Measurements from ENCODE around the gene BCAN. TPM values are rescaled to one million over a fixed set of nuclear protein-coding genes. Genes with fewer than 3 reads are reported as not detected.

BCAN gene
- total and polyA plus RNA-seq, 12 donors = 0.11 to 36.3 (median 5.6) TPM; not detected in 2

DNA sequence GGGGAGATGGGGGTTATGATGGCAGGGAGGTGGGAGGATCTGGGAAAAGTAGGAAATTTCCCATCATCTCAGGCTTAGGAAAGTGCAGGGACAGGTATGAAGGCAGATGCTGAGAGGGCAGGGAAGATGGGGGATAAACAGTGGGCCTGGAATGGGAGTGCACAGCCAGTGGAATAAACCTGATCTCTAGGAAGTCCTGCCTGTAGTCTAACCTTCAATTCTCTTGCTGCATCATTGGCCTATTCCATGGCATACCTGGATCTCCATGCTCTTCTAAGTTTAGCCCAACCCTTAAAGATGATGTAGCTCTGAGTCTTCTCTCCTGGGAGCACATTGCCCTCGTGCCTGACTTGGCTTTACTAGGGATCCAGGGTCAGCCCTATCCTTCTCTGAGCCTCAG, 2.7 kb downstream of the BCAN start:
- H3K4me1 ChIP-seq (replicated peaks in 1 of 2) = peaks cover 10 to 11% of the 10 kb centered on the region in 2 donors
- 14 to 67% (median 48%) methylated on average over 1 of the region's 1 CpG for WGBS, 4 donors
- H3K4me3 ChIP-seq = no peak overlapping the region
- H3K27ac ChIP-seq = no peak overlapping the region
- H3K9me3 ChIP-seq (replicated peaks in 1 of 3) = no peaks in the 10 kb centered on the region
- peaks cover 38% of the 10 kb centered on the region for H3K27me3 ChIP-seq
- intact Hi-C loops (cut with DNase I) = no loop called here
- TF ChIP-seq, protein P1, sequence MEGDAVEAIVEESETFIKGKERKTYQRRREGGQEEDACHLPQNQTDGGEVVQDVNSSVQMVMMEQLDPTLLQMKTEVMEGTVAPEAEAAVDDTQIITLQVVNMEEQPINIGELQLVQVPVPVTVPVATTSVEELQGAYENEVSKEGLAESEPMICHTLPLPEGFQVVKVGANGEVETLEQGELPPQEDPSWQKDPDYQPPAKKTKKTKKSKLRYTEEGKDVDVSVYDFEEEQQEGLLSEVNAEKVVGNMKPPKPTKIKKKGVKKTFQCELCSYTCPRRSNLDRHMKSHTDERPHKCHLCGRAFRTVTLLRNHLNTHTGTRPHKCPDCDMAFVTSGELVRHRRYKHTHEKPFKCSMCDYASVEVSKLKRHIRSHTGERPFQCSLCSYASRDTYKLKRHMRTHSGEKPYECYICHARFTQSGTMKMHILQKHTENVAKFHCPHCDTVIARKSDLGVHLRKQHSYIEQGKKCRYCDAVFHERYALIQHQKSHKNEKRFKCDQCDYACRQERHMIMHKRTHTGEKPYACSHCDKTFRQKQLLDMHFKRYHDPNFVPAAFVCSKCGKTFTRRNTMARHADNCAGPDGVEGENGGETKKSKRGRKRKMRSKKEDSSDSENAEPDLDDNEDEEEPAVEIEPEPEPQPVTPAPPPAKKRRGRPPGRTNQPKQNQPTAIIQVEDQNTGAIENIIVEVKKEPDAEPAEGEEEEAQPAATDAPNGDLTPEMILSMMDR (IDR thresholded peaks at IDR 0.05) = no peak
- TF ChIP-seq POLR2A (IDR thresholded peaks at IDR 0.05) = no peak
- DNase-seq = no peak
- H3K36me3 ChIP-seq (replicated peaks in 1 of 2) = no peaks in the 10 kb centered on the region

- no peak overlapping the region for H3K27ac ChIP-seq
- no peaks in the 10 kb centered on the region for H3K36me3 ChIP-seq (replicated peaks in 1 of 2)
- TF ChIP-seq POLR2A (IDR thresholded peaks at IDR 0.05) = no peak
- TF ChIP-seq, protein P1 (IDR thresholded peaks at IDR 0.05) = no peak
- 56 to 73% (median 62%) methylated on average over 3 of the region's 3 CpGs for WGBS, 4 donors
- intact Hi-C loops (cut with DNase I) = no loop called here
- no peak for DNase-seq
- peaks cover 35% of the 10 kb centered on the region for H3K27me3 ChIP-seq
- H3K4me3 ChIP-seq = no peak overlapping the region
- peaks cover 10 to 11% of the 10 kb centered on the region in 2 donors for H3K4me1 ChIP-seq (replicated peaks in 1 of 2)
- no peaks in the 10 kb centered on the region for H3K9me3 ChIP-seq (replicated peaks in 1 of 3)
Measured at GRCh38 chr1:156645056-156645455, 3.1 kb downstream of the BCAN start.

GRCh38 chr1:156645666-156646065, 3.7 kb downstream of the BCAN start:
- H3K4me1 ChIP-seq (replicated peaks in 1 of 2) = peaks cover 10 to 11% of the 10 kb centered on the region in 2 donors
- no peaks in the 10 kb centered on the region for H3K36me3 ChIP-seq (replicated peaks in 1 of 2)
- no peak for TF ChIP-seq POLR2A (IDR thresholded peaks at IDR 0.05)
- TF ChIP-seq, protein P1 (IDR thresholded peaks at IDR 0.05) = no peak
- H3K9me3 ChIP-seq (replicated peaks in 1 of 3) = no peaks in the 10 kb centered on the region
- H3K27me3 ChIP-seq = peaks cover 35% of the 10 kb centered on the region
- intact Hi-C loops (cut with DNase I) = no loop called here
- WGBS, 4 donors = 79 to 94% (median 87%) methylated on average over 1 of the region's 1 CpG
- no peak overlapping the region for H3K4me3 ChIP-seq
- H3K27ac ChIP-seq = no peak overlapping the region
- no peak for DNase-seq

- no peaks in the 10 kb centered on the region for H3K9me3 ChIP-seq (replicated peaks in 1 of 3)
- no peaks in the 10 kb centered on the region for H3K36me3 ChIP-seq (replicated peaks in 1 of 2)
- WGBS, 4 donors = 11 to 23% (median 12%) methylated on average over 7 to 51 of the region's 51 CpGs
- peaks cover 6 to 8% of the 10 kb centered on the region in 2 donors for H3K4me1 ChIP-seq (replicated peaks in 1 of 2)
- DNase-seq = no peak
- intact Hi-C loops (cut with DNase I) = no loop called here
- peaks cover 26% of the 10 kb centered on the region for H3K27me3 ChIP-seq
- H3K27ac ChIP-seq = no peak overlapping the region
- TF ChIP-seq, protein P1 (IDR thresholded peaks at IDR 0.05) = no peak
- no peak for TF ChIP-seq POLR2A (IDR thresholded peaks at IDR 0.05)
- no peak overlapping the region for H3K4me3 ChIP-seq
Measured at GRCh38 chr1:156646738-156647211, 4.9 kb downstream of the BCAN start.

Measured in adrenal gland (tissue), 12 donors.